ENCODE results near the gene ITSN1.

Gene ITSN1

DNA sequence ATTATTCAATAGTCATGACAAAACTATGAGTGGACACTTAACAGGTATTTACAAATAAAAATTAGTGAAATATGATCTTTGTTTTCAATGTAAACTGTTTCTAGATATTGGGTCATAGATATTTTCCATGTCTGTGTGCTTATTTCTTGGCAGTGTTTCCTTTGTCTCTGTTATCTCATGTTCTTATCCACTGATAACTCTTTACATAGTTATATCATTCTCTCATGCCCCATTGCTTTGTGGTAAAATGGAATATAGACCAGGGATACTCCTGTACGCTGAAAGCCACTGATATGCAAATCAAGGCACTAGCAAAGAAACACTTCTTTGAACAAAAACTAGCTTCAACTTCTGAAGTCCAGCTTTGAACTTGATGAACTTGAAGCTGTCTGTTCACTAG, 113.1 kb downstream of the ITSN1 start:
- in situ Hi-C loops (cut with MboI; ENCODE audit: low sequenced_read_pairs, unreplicated experiment) = no loop called here
- DNase-seq (ENCODE audit: low spot score) = no peak
- TF ChIP-seq, protein P1, sequence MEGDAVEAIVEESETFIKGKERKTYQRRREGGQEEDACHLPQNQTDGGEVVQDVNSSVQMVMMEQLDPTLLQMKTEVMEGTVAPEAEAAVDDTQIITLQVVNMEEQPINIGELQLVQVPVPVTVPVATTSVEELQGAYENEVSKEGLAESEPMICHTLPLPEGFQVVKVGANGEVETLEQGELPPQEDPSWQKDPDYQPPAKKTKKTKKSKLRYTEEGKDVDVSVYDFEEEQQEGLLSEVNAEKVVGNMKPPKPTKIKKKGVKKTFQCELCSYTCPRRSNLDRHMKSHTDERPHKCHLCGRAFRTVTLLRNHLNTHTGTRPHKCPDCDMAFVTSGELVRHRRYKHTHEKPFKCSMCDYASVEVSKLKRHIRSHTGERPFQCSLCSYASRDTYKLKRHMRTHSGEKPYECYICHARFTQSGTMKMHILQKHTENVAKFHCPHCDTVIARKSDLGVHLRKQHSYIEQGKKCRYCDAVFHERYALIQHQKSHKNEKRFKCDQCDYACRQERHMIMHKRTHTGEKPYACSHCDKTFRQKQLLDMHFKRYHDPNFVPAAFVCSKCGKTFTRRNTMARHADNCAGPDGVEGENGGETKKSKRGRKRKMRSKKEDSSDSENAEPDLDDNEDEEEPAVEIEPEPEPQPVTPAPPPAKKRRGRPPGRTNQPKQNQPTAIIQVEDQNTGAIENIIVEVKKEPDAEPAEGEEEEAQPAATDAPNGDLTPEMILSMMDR (IDR thresholded peaks at IDR 0.05; ENCODE audit: borderline replicate concordance, control extremely low read depth, extremely low read depth, insufficient read depth, missing control alignments) = no peak

DNA sequence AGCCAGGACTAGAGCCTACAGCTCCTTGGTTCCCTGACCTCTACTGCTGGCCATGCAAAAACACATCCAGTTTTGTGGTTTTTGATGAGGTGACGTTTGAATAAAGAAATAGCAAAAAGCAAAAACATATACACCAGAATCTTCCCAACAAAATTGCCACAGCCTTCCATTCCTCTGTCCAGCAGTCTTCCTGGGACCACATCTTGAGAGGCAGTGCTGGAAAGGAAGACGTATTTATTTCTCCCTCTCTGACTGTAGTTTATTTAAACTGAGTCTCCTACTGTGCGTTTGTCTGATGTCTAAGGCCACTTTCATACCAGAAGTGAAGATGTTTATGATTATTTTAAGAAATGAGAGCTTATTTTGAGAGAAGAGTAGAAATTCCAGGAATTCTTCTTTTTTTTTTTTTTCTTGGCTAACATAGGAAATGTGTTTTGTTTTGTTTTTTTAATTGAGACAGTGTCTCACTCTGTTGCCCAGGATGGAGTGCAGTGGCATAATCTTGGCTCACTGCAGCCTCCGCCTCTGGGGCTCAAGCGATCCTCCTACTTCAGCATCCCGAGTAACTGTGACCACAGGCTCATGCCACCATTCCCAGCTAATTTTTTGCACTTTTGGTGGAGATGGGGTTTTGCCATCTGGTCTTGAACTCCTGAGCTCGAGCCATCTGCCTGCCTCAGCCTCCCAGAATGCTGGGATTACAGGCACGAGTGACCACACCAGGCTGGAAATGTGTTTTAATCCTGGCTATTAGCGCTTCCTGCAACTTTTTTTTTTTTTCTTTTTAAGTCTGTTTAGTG, 118.5 kb downstream of the ITSN1 start:
- TF ChIP-seq, protein P1 (IDR thresholded peaks at IDR 0.05; ENCODE audit: borderline replicate concordance, control extremely low read depth, extremely low read depth, insufficient read depth, missing control alignments) = no peak
- DNase-seq (ENCODE audit: low spot score) = no peak
- in situ Hi-C loops (cut with MboI; ENCODE audit: low sequenced_read_pairs, unreplicated experiment) = no loop called here

DNA sequence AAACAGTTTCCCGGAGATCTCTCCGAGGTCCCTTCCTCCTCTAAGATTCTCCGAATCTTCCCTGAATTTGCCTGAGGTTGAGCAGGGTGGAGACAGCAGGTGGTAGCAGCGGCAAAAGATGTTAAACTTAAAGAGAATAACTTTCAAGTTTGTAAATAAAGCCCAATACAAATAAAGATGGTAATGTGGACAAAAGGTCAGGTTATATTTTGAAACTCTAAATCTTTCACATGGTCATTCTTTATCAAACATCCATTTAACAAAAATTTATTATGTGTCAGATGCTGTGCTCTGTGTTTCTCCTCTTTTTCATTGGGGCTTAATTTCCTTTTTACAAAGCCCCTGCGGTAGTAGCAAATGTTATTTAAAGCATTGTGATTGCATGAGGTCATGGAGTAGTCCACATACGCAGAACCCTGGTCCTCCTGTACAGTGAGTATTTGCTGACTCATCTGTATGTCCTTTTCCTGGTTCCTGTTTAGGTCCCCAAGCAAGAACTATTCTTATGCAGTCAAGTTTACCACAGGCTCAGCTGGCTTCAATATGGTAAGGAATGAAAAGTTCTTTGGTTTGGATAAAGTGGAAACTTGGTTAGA, 119.2 kb downstream of the ITSN1 start:
- no peak for DNase-seq (ENCODE audit: low spot score)
- in situ Hi-C loops (cut with MboI; ENCODE audit: low sequenced_read_pairs, unreplicated experiment) = no loop called here
- TF ChIP-seq, protein P1 (IDR thresholded peaks at IDR 0.05; ENCODE audit: borderline replicate concordance, control extremely low read depth, extremely low read depth, insufficient read depth, missing control alignments) = no peak

DNA sequence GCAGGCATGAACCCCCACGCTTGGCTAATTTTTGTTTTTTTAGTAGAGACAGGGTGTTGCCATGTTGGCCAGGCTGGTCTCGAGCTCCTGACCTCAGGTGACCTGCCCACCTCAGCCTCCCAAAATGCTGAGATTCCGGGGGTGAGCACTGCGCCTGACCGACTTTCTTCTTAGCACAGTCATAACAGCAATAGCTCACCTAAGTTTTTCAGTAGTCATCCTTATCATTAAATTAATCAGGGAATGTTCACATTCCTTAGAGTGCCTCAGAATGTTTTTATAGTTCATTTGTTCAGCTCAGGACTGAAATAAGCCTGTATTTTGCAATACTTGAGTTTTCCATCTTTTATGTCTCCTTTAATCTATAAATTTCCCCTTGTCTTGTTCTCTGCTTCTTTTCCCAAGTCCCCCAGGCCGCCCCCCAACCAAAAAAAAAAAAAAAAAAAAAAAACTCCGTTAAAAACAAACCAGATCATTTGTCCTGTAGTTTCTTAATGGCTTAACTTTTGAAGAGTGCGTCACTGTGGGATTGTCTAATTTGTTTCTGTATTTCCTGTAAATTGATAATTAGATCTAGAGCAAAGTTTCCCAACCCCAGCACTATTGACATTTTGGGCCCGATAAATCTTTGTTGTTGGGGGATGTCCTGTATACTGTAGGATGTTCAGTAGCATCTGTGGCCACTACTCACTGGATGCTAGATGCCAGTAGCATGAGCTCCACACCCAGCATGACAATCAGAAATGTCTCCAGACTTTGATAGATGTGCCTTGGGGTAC, 120.7 kb downstream of the ITSN1 start:
- no peak for DNase-seq (ENCODE audit: low spot score)
- in situ Hi-C loops (cut with MboI; ENCODE audit: low sequenced_read_pairs, unreplicated experiment) = no loop called here

DNA sequence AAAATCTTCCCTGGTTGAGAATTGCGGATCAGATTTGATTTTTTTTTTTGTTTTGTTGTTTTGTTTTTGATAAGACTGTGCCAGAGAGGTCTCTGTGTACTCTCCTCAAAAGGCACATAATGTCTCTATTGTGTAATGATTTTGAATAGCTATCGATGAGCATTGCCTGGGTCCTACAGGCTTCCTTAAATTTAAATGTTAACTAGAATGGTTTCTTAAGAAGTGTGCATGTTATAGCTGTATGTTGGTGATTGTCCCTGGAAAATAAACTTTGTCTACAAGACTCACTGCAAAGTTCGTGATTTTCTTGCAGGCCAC, 121.2 kb downstream of the ITSN1 start:
- TF ChIP-seq, protein P1 (IDR thresholded peaks at IDR 0.05; ENCODE audit: borderline replicate concordance, control extremely low read depth, extremely low read depth, insufficient read depth, missing control alignments) = no peak
- DNase-seq (ENCODE audit: low spot score) = no peak
- in situ Hi-C loops (cut with MboI; ENCODE audit: low sequenced_read_pairs, unreplicated experiment) = no loop called here

More for the DNA sequence above, 120.7 kb downstream of the ITSN1 start:
- TF ChIP-seq, protein P1 (IDR thresholded peaks at IDR 0.05; ENCODE audit: borderline replicate concordance, control extremely low read depth, extremely low read depth, insufficient read depth, missing control alignments) = no peak

DNA sequence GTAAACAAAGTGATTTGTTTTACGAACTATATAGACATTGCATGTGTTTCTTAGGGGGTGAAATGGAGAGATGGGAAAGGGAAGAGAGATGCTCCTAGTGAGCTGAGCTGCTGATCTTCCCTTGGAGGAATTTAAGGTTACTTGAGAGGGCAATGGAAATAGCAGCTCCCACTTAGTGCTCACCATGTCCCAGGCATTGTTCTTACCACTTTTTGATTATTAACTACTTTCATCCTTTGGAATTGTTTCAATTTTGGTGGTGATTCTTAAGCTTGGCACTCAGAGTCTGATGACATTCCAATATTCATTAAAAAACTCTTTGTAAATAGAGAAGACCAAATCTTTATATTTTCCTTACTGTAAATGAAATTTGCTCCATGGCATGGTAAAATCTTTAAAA, 124.9 kb downstream of the ITSN1 start:
- in situ Hi-C loops (cut with MboI; ENCODE audit: low sequenced_read_pairs, unreplicated experiment) = no loop called here
- no peak for DNase-seq (ENCODE audit: low spot score)
- TF ChIP-seq, protein P1 (IDR thresholded peaks at IDR 0.05; ENCODE audit: borderline replicate concordance, control extremely low read depth, extremely low read depth, insufficient read depth, missing control alignments) = no peak

Measured in GM13976 (cell line).